DOHH2 (cell line): ENCODE results near the gene SLC39A2.

Experiments used
- EZH2phosphoT487 ChIP-seq: fragments of 200-600 bp; sonication (generic); IDR thresholded peaks from 2 replicates; pipeline ENCODE4 v1.6.1; 2017; ENCODE audit warnings: borderline replicate concordance, mild to moderate bottlenecking, antibody characterized with exemption, low read length, moderate library complexity, mixed read lengths
- TF ChIP-seq, protein P1 (sequence below): fragments of 200-600 bp; sonication (generic); IDR thresholded peaks from one replicate; pipeline ENCODE4 v1.5.1; 2014; ENCODE audit warnings: antibody characterized with exemption, mild to moderate bottlenecking, low read depth, low read length; ENCODE audit not compliant: poor library complexity, severe bottlenecking

DNA sequence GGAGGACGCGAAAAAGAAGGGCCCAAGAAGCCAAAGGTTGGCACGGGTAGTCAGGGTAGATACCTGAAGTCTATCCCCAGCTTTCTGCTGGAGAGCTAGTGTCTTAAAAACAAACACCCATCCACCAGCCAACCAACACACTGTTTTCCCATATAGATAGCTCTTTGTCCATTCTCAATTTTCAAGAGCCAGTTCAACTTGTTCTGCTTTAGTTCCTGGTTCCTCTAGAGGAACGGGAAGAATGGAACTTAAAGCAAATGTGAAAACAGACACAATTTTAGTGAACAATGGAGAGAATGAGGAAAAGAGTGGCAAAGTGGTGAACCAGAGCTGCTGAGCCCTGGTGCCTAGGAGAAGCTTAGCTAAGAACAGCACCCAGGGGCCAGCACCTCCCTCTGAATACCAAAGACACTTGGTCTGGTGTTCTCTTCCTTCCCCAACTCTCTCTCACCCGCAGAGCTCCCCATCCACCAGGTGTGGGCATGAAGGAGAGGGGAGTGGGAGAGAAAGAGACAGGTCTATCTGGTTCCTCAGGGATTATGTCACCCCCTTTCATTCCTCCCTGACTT is 22.0 kb downstream of the SLC39A2 start:
- TF ChIP-seq, protein P1, sequence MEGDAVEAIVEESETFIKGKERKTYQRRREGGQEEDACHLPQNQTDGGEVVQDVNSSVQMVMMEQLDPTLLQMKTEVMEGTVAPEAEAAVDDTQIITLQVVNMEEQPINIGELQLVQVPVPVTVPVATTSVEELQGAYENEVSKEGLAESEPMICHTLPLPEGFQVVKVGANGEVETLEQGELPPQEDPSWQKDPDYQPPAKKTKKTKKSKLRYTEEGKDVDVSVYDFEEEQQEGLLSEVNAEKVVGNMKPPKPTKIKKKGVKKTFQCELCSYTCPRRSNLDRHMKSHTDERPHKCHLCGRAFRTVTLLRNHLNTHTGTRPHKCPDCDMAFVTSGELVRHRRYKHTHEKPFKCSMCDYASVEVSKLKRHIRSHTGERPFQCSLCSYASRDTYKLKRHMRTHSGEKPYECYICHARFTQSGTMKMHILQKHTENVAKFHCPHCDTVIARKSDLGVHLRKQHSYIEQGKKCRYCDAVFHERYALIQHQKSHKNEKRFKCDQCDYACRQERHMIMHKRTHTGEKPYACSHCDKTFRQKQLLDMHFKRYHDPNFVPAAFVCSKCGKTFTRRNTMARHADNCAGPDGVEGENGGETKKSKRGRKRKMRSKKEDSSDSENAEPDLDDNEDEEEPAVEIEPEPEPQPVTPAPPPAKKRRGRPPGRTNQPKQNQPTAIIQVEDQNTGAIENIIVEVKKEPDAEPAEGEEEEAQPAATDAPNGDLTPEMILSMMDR, result no peak
- no peak for TF ChIP-seq EZH2phosphoT487
